ENCODE data around the gene COL7A1.

- no peak for TF ChIP-seq CTCF (conservative IDR thresholded peaks at IDR 0.05; ENCODE audit: low read length)
- TF ChIP-seq EZH2phosphoT487 (IDR thresholded peaks at IDR 0.05; ENCODE audit: borderline replicate concordance, low read depth, low read length), result no peak
Measured at GRCh38 chr3:48575366-48575765, 19.8 kb downstream of the COL7A1 start.
